ENCODE measurements around the gene PROC. TPM values are rescaled to one million over a fixed set of nuclear protein-coding genes. Genes with fewer than 3 reads are reported as not detected.

Gene PROC
- total RNA-seq, 1 experiment from 2014 or later, result not detected

DNA sequence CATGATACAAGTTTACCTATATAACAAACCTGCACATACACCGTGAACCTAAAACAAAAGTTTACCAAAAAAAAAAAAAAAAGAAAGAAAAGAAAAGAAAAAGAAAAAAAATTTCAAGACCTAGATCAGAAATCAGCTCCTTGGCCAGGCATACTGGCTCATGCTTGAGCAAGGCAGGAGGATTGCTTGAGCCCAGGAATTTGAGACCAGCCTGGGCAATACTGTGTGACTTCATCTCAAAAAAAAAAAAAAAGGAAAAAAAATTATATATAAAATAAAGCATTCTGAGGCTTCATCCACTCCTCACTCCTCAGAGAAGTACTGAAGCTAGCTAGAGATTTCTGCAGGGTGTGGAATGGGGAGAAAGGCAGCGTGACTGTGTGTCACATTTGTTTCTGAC lies 11.8 kb upstream of the PROC start (continued):
- TF ChIP-seq, protein P1, sequence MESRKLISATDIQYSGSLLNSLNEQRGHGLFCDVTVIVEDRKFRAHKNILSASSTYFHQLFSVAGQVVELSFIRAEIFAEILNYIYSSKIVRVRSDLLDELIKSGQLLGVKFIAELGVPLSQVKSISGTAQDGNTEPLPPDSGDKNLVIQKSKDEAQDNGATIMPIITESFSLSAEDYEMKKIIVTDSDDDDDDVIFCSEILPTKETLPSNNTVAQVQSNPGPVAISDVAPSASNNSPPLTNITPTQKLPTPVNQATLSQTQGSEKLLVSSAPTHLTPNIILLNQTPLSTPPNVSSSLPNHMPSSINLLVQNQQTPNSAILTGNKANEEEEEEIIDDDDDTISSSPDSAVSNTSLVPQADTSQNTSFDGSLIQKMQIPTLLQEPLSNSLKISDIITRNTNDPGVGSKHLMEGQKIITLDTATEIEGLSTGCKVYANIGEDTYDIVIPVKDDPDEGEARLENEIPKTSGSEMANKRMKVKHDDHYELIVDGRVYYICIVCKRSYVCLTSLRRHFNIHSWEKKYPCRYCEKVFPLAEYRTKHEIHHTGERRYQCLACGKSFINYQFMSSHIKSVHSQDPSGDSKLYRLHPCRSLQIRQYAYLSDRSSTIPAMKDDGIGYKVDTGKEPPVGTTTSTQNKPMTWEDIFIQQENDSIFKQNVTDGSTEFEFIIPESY (IDR thresholded peaks at IDR 0.05; ENCODE audit: extremely low read depth, insufficient replicate concordance, low read length), result no peak
- TF ChIP-seq ELF1 (IDR thresholded peaks at IDR 0.05; ENCODE audit: borderline replicate concordance, low read depth), result no peak

DNA sequence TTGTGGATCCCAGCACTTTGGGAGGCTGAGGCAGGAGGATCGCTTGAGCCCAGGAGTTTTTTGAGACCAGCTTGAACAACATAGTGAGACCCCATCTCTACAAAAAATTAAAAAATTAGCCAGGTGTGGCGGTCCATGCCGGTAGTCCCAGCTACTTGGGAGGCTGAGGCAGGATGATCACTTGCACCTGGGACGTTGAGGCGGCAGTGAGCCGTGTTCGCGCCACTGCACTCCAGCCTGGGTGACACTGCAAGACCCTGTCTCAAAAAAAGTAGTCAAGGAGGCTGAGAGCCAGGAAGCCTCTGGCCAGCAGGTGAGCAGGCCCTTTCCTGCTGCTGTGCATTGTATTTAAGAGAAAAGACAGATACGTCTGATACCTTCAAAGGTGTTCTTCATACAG lies 11.1 kb upstream of the PROC start:
- Histone ChIP-seq H3K4me1 (ENCODE audit: control insufficient read depth in 1 of 2, insufficient read depth in 2 of 2, low read length in 2 of 2) (peaks cover 24 to 26% of the 10 kb centered on the region in 2 experiments), H3K36me3 (ENCODE audit: control insufficient read depth in 1 of 2, insufficient read depth in 2 of 2, low read length in 2 of 2) (no peaks in the 10 kb centered on the region), H3K79me2 (ENCODE audit: insufficient read depth, low read length) (no peaks in the 10 kb centered on the region), H3K4me2 (ENCODE audit: low read length) (no peak overlapping the region), H3K9ac (ENCODE audit: low read length) (no peak overlapping the region), H3K9me2 (ENCODE audit: insufficient read depth) (no peaks in the 10 kb centered on the region), H3K27ac (ENCODE audit: low read depth, low read length) (no peak overlapping the region), H4K20me1 (ENCODE audit: insufficient read depth) (no peaks in the 10 kb centered on the region), H3K4me3 (replicated peaks in 1 of 2; ENCODE audit: low read depth in 1 of 2, low read length in 2 of 2) (no peak overlapping the region), H3K27me3 (ENCODE audit: insufficient read depth, low read length) (peaks cover 51% of the 10 kb centered on the region), H3K9me3 (ENCODE audit: control insufficient read depth in 1 of 2, insufficient read depth in 1 of 2, low read depth in 1 of 2, low read length in 2 of 2) (no peaks in the 10 kb centered on the region), H2AFZ (ENCODE audit: low read depth, low read length, poor library complexity, severe bottlenecking) (no peak overlapping the region)
- CTCF ChIA-PET, result no interaction called here
- TF ChIP-seq JUND (IDR thresholded peaks at IDR 0.05), result no peak
- TF ChIP-seq EGR1 (IDR thresholded peaks at IDR 0.05; ENCODE audit: low read depth), result no peak
- no peak for TF ChIP-seq YY1 (IDR thresholded peaks at IDR 0.05; ENCODE audit: extremely low read depth, insufficient replicate concordance, low read depth, low read length)
- no peak for TF ChIP-seq ZNF274 (IDR thresholded peaks at IDR 0.05; ENCODE audit: low read depth, low read length)
- no peak for TF ChIP-seq CBX3 (IDR thresholded peaks at IDR 0.05; ENCODE audit: low read depth)
- no peak for TF ChIP-seq RAD21 (IDR thresholded peaks at IDR 0.05; ENCODE audit: low read depth)
- no peak for TF ChIP-seq POLR2A (IDR thresholded peaks at IDR 0.05; ENCODE audit: borderline replicate concordance, extremely low read depth, insufficient read depth, insufficient read length)
- TF ChIP-seq ZFX (IDR thresholded peaks at IDR 0.05), result no peak
- no peak for TF ChIP-seq FOSL1 (IDR thresholded peaks at IDR 0.05; ENCODE audit: low read depth)
- TF ChIP-seq, protein P2, sequence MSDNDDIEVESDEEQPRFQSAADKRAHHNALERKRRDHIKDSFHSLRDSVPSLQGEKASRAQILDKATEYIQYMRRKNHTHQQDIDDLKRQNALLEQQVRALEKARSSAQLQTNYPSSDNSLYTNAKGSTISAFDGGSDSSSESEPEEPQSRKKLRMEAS (IDR thresholded peaks at IDR 0.05), result no peak
- ATAC-seq, result no peak
- intact Hi-C loops (cut with micrococcal nuclease), result no loop called here
- no TSS peak for BruUV-seq (replicated peaks)
- RAD21 ChIA-PET (ENCODE audit: low non-redundant PET in 1 of 2, low total read pairs in 2 of 2, uncharacterized antibody in 2 of 2, unreplicated experiment in 2 of 2), result no interaction called here
- POLR2A ChIA-PET, result no interaction called here
- no peak for DNase-seq (ENCODE audit: low read depth, low spot score)

Data from HCT116 (cell line).